Liver (tissue), 9 donors: ENCODE results near the gene HOXC13. TPM values are rescaled to one million over a fixed set of nuclear protein-coding genes. Genes with fewer than 3 reads are reported as not detected.

Source experiments
- DNase-seq: peaks from one replicate; pipeline ENCODE4 v3.0.0-alpha.2; 2017; ENCODE audit warnings: low spot score
- H3K27ac ChIP-seq, 2 donors: one replicate each; pipeline ENCODE4 v1.7.0; 2013; ENCODE audit warnings: inconsistent platforms in 2 of 2, low read length in 2 of 2, control low read depth in 1 of 2, low read depth in 1 of 2, mild to moderate bottlenecking in 1 of 2
- H3K27me3 ChIP-seq, 4 donors: one replicate each; pipeline versions ENCODE4 v1.6.1 to v1.7.0; 2013; ENCODE audit warnings: low read length in 3 of 4, inconsistent platforms in 1 of 4, mild to moderate bottlenecking in 1 of 4, moderate library complexity in 1 of 4; ENCODE audit not compliant: control insufficient read depth in 4 of 4, insufficient read depth in 4 of 4
- H3K36me3 ChIP-seq, 4 donors: one replicate each; pipeline versions ENCODE4 v1.6.1 to v1.7.0; 2013; ENCODE audit warnings: low read length in 3 of 4, mild to moderate bottlenecking in 3 of 4, low read depth in 1 of 4, moderate library complexity in 1 of 4; ENCODE audit not compliant: control insufficient read depth in 4 of 4, insufficient read depth in 3 of 4
- H3K4me1 ChIP-seq, 4 donors: one replicate each; pipeline versions ENCODE4 v1.6.1 to v1.7.0; 2013; ENCODE audit warnings: low read length in 3 of 4, mild to moderate bottlenecking in 3 of 4, moderate library complexity in 1 of 4; ENCODE audit not compliant: control insufficient read depth in 4 of 4, insufficient read depth in 4 of 4
- H3K4me3 ChIP-seq, 3 donors: one replicate each; pipeline versions ENCODE4 v1.6.1 to v1.7.0; 2013; ENCODE audit warnings: low read length in 3 of 3, control low read depth in 1 of 3, low read depth in 1 of 3, mild to moderate bottlenecking in 1 of 3
- H3K9ac ChIP-seq, 2 donors: one replicate each; pipeline ENCODE4 v1.7.0; 2013; ENCODE audit warnings: low read length in 2 of 2, mild to moderate bottlenecking in 2 of 2, moderate library complexity in 2 of 2, control low read depth in 1 of 2, low read depth in 1 of 2
- H3K9me3 ChIP-seq, 4 donors: one replicate each; pipeline versions ENCODE4 v1.6.1 to v1.7.0; 2013; ENCODE audit warnings: low read length in 3 of 4; ENCODE audit not compliant: control insufficient read depth in 4 of 4
- ATF3 ChIP-seq: IDR thresholded peaks from 2 replicates; pipeline ENCODE4 v1.6.1; 2016; ENCODE audit warnings: antibody characterized with exemption
- CTCF ChIP-seq: fragments of 150-350 bp; IDR thresholded peaks from 2 replicates; pipeline ENCODE4 v1.5.1; 2017; ENCODE audit warnings: improper control_type of control experiment, low read depth, low read length; ENCODE audit not compliant: missing input control
- EGR1 ChIP-seq, 2 donors: IDR thresholded peaks; 2 replicates each; pipeline ENCODE4 v1.6.1; 2016 to 2018; ENCODE audit warnings: antibody characterized with exemption in 2 of 2, low read depth in 2 of 2
- FOXA1 ChIP-seq: IDR thresholded peaks from 2 replicates; pipeline ENCODE4 v1.6.1; 2016; ENCODE audit warnings: antibody characterized with exemption
- FOXA2 ChIP-seq: IDR thresholded peaks from 2 replicates; pipeline ENCODE4 v1.6.1; 2016; ENCODE audit warnings: antibody characterized with exemption
- GABPA ChIP-seq, 2 donors: IDR thresholded peaks in 1 of 2; conservative IDR thresholded peaks in 1 of 2; 2 replicates each; pipeline ENCODE4 v1.6.1; 2016; ENCODE audit warnings: antibody characterized with exemption in 2 of 2, mild to moderate bottlenecking in 1 of 2, moderate library complexity in 1 of 2
- HNF4G ChIP-seq: IDR thresholded peaks from 2 replicates; pipeline ENCODE4 v1.6.1; 2016; ENCODE audit warnings: antibody characterized with exemption
- JUND ChIP-seq, 2 donors: IDR thresholded peaks; 2 replicates each; pipeline ENCODE4 v1.6.1; 2016; ENCODE audit warnings: antibody characterized with exemption in 2 of 2
- MAX ChIP-seq: IDR thresholded peaks from 2 replicates; pipeline ENCODE4 v1.6.1; 2016; ENCODE audit warnings: antibody characterized with exemption
- NR2F2 ChIP-seq: IDR thresholded peaks from 2 replicates; pipeline ENCODE4 v1.6.1; 2016; ENCODE audit warnings: antibody characterized with exemption
- RAD21 ChIP-seq, 2 donors: IDR thresholded peaks; 2 replicates each; pipeline ENCODE4 v1.6.1; 2016; ENCODE audit warnings: antibody characterized with exemption in 2 of 2, mild to moderate bottlenecking in 2 of 2
- REST ChIP-seq: IDR thresholded peaks from 2 replicates; pipeline ENCODE4 v1.6.1; 2016; ENCODE audit warnings: antibody characterized with exemption, mild to moderate bottlenecking
- RXRA ChIP-seq, 2 donors: IDR thresholded peaks; 2 replicates each; pipeline ENCODE4 v1.6.1; 2017 to 2018; ENCODE audit warnings: antibody characterized with exemption in 2 of 2, mild to moderate bottlenecking in 1 of 2
- TAF1 ChIP-seq: conservative IDR thresholded peaks from 2 replicates; pipeline ENCODE4 v1.6.1; 2016; ENCODE audit warnings: antibody characterized with exemption, mild to moderate bottlenecking
- YY1 ChIP-seq: IDR thresholded peaks from 2 replicates; pipeline ENCODE4 v1.6.1; 2016; ENCODE audit warnings: antibody characterized with exemption, mild to moderate bottlenecking
- ZBTB33 ChIP-seq: IDR thresholded peaks from 2 replicates; pipeline ENCODE4 v1.6.1; 2016; ENCODE audit warnings: antibody characterized with exemption
- WGBS: extraction: QIAGEN DNeasy Blood & Tissue Kit; methylation state at CpG from one replicate; pipeline ENCODE4 v1.1.7; 2013; 5-methylcytosine and 5-hydroxymethylcytosine counted together
- polyA plus RNA-seq, 2 donors: library from polyadenylated mRNA; stranded (reverse) in 1 of 2; unstranded in 1 of 2; fragments of 200-250 nt in 1 of 2; fragments of >200 nt in 1 of 2; fragmentation: Nextera tagmentation in 1 of 2; extraction: Ambion mirVana in 1 of 2; gene quantifications; one replicate each; pipeline versions ENCODE4 v1.2.1 to v1.2.3, GENCODE V29; 2013 to 2015
- total RNA-seq, 2 donors: library from RNA; depleted of rRNA; stranded (reverse); fragments of >200 nt; gene quantifications; one replicate each; pipeline ENCODE4 v1.2.3, GENCODE V29; 2014
- donor health status: healthy.
- donor health status: healthy.
- donor health status: healthy.
- donor health status: healthy.
- donor health status: healthy.

Gene HOXC13
- total and polyA plus RNA-seq, 4 donors: not detected

- H3K4me1 ChIP-seq: peaks cover 0 to 2% (median 0%) of the 10 kb centered on the region in 4 donors
- H3K9ac ChIP-seq: no peak overlapping the region
- H3K36me3 ChIP-seq: no peaks in the 10 kb centered on the region
- no peak overlapping the region for H3K27ac ChIP-seq
- WGBS: 39% methylated on average over 9 of the region's 9 CpGs
- no peak overlapping the region for H3K4me3 ChIP-seq
- no peak for TF ChIP-seq RXRA (IDR thresholded peaks at IDR 0.05)
- no peak for TF ChIP-seq HNF4G
- no peak for TF ChIP-seq REST
- no peak for TF ChIP-seq YY1
- TF ChIP-seq JUND (IDR thresholded peaks at IDR 0.05): no peak
- no peak for TF ChIP-seq TAF1
- no peak for TF ChIP-seq EGR1 (IDR thresholded peaks at IDR 0.05; ENCODE audit: low read depth in 2 of 2)
- no peak for TF ChIP-seq RAD21 (IDR thresholded peaks at IDR 0.05)
- TF ChIP-seq ZBTB33: no peak
- TF ChIP-seq CTCF: no peak
- no peak for TF ChIP-seq ATF3
- TF ChIP-seq FOXA2: no peak
- TF ChIP-seq NR2F2: no peak
- TF ChIP-seq MAX: no peak
- no peak for TF ChIP-seq FOXA1
- no peak for TF ChIP-seq GABPA (IDR thresholded peaks at IDR 0.05 in 1 of 2, conservative IDR thresholded peaks at IDR 0.05 in 1 of 2)
- H3K9me3 ChIP-seq: peaks cover 0 to 4% (median 0%) of the 10 kb centered on the region in 4 donors
- DNase-seq: no peak
- peaks cover 3 to 40% (median 29%) of the 10 kb centered on the region in 4 donors for H3K27me3 ChIP-seq
These were observed 10.3 kb downstream of the HOXC13 start for GRCh38 chr12:53948650-53949593.
